ENCODE results near the gene TMEM132C. TPM values are rescaled to one million over a fixed set of nuclear protein-coding genes. Genes with fewer than 3 reads are reported as not detected.

TMEM132C gene
- polyA plus RNA-seq, 1 of the 3 experiments (the other 2 are of a cell fraction): not detected

GRCh38 chr12:128587918-128588317 lies 320.9 kb downstream of the TMEM132C start (continued):
- TF ChIP-seq, protein P1, sequence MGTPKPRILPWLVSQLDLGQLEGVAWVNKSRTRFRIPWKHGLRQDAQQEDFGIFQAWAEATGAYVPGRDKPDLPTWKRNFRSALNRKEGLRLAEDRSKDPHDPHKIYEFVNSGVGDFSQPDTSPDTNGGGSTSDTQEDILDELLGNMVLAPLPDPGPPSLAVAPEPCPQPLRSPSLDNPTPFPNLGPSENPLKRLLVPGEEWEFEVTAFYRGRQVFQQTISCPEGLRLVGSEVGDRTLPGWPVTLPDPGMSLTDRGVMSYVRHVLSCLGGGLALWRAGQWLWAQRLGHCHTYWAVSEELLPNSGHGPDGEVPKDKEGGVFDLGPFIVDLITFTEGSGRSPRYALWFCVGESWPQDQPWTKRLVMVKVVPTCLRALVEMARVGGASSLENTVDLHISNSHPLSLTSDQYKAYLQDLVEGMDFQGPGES (IDR thresholded peaks at IDR 0.05; ENCODE audit: low read depth, low read length): no peak
- TF ChIP-seq POLR2AphosphoS5 (IDR thresholded peaks at IDR 0.05; ENCODE audit: low read depth, low read length): no peak
- no peak for TF ChIP-seq FOXM1 (IDR thresholded peaks at IDR 0.05; ENCODE audit: low read depth)
- TF ChIP-seq RFX5 (IDR thresholded peaks at IDR 0.05; ENCODE audit: low read length): no peak
- no peak for TF ChIP-seq SMC3 (IDR thresholded peaks at IDR 0.05; ENCODE audit: low read depth, low read length)

GRCh38 chr12:128592220-128592744 lies 325.3 kb downstream of the TMEM132C start:
- ChIA-PET CTCF (no interaction called here), POLR2A (no interaction called here)
- no peak for DNase-seq
- Histone ChIP-seq H3F3A (replicated peaks; ENCODE audit: insufficient read depth) (no peaks in the 10 kb centered on the region), H3K9me2 (no peaks in the 10 kb centered on the region), H2AFZ (ENCODE audit: low read depth) (no peak overlapping the region), H3K79me2 (ENCODE audit: insufficient read depth) (no peaks in the 10 kb centered on the region), H4K20me1 (ENCODE audit: insufficient read depth) (no peaks in the 10 kb centered on the region), H3K27ac (ENCODE audit: low read depth in 2 of 2, low read length in 1 of 2) (no peak overlapping the region), H3K36me3 (replicated peaks in 1 of 2; ENCODE audit: control insufficient read depth in 1 of 2, insufficient read depth in 2 of 2, low read length in 1 of 2) (no peaks in the 10 kb centered on the region), H3K4me1 (ENCODE audit: control insufficient read depth in 1 of 2, insufficient read depth in 2 of 2, low read depth in 1 of 2, low read length in 1 of 2) (no peaks in the 10 kb centered on the region), H3K27me3 (ENCODE audit: insufficient read depth) (no peaks in the 10 kb centered on the region), H3K9me3 (no peaks in the 10 kb centered on the region), H3K9ac (no peak overlapping the region), H3K4me2 (no peak overlapping the region), H3K4me3 (ENCODE audit: low read depth in 2 of 2, low read length in 1 of 2) (no peak overlapping the region)
- 22% methylated on average over 6 of the region's 6 CpGs for WGBS (ENCODE audit: low lambda C conversion rate)
- TF ChIP-seq RCOR1 (IDR thresholded peaks at IDR 0.05; ENCODE audit: low read length): no peak
- no peak for TF ChIP-seq NRF1 (IDR thresholded peaks at IDR 0.05; ENCODE audit: low read depth, low read length)
- TF ChIP-seq, protein P2, sequence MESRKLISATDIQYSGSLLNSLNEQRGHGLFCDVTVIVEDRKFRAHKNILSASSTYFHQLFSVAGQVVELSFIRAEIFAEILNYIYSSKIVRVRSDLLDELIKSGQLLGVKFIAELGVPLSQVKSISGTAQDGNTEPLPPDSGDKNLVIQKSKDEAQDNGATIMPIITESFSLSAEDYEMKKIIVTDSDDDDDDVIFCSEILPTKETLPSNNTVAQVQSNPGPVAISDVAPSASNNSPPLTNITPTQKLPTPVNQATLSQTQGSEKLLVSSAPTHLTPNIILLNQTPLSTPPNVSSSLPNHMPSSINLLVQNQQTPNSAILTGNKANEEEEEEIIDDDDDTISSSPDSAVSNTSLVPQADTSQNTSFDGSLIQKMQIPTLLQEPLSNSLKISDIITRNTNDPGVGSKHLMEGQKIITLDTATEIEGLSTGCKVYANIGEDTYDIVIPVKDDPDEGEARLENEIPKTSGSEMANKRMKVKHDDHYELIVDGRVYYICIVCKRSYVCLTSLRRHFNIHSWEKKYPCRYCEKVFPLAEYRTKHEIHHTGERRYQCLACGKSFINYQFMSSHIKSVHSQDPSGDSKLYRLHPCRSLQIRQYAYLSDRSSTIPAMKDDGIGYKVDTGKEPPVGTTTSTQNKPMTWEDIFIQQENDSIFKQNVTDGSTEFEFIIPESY (IDR thresholded peaks at IDR 0.05; ENCODE audit: borderline replicate concordance, low read depth): no peak
- no peak for TF ChIP-seq GATA2 (CRISPR knock-in tag; IDR thresholded peaks at IDR 0.05)
- TF ChIP-seq GABPA (IDR thresholded peaks at IDR 0.05; ENCODE audit: low read depth): no peak
- no peak for TF ChIP-seq FOSL2 (IDR thresholded peaks at IDR 0.05; ENCODE audit: borderline replicate concordance, low read depth)
- TF ChIP-seq FOXM1 (IDR thresholded peaks at IDR 0.05; ENCODE audit: low read depth): no peak
- no peak for TF ChIP-seq POLR2AphosphoS5 (IDR thresholded peaks at IDR 0.05; ENCODE audit: low read depth, low read length)
- TF ChIP-seq REST (IDR thresholded peaks at IDR 0.05; ENCODE audit: low read depth, low read length): no peak
- no peak for TF ChIP-seq PBX3 (IDR thresholded peaks at IDR 0.05)
- TF ChIP-seq USF2 (IDR thresholded peaks at IDR 0.05; ENCODE audit: borderline replicate concordance, low read depth, low read length): no peak
- no peak for TF ChIP-seq FOXJ3 (CRISPR knock-in tag; IDR thresholded peaks at IDR 0.05)
- no peak for TF ChIP-seq NFIC (IDR thresholded peaks at IDR 0.05; ENCODE audit: borderline replicate concordance)
- TF ChIP-seq TAF1 (IDR thresholded peaks at IDR 0.05; ENCODE audit: borderline replicate concordance, low read depth, low read length): no peak
- TF ChIP-seq ELF1 (IDR thresholded peaks at IDR 0.05): no peak

Data from SK-N-SH (cell line).